ENCODE data around the gene ST3GAL3. TPM values are rescaled to one million over a fixed set of nuclear protein-coding genes. Genes with fewer than 3 reads are reported as not detected.

Gene ST3GAL3
- total and polyA plus RNA-seq, 8 donors, result 5.6 to 11.4 (median 8.6) TPM

GRCh38 chr1:43779266-43779665, 71.9 kb downstream of the ST3GAL3 start:
- Histone ChIP-seq H3K27me3 (no peaks in the 10 kb centered on the region), H3K27ac (no peak overlapping the region), H3K4me1 (no peaks in the 10 kb centered on the region), H3K36me3 (no peaks in the 10 kb centered on the region), H3K4me3 (no peak overlapping the region), H3K9me3 (no peaks in the 10 kb centered on the region)
- FAIRE-seq, result no peak
- ATAC-seq, result no peak
- DNase-seq, result no peak
- 94 to 100% methylated on average over 1 of the region's 1 CpG for WGBS, 2 donors
- intact Hi-C loops (cut with DNase I), result loop anchor here in 1 of 3 donors (10.0 kb wide), 1 partner anchor 246 kb away; no protein-coding TSS in a partner anchor
- TF ChIP-seq CTCF (IDR thresholded peaks at IDR 0.05), result no peak

- DNase-seq (no peak), FAIRE-seq (no peak), ATAC-seq (no peak)
- TF ChIP-seq CTCF (IDR thresholded peaks at IDR 0.05), result no peak
- intact Hi-C loops (cut with DNase I), result loop anchor here in 1 of 3 donors (10.0 kb wide), 1 partner anchor 245 kb away; no protein-coding TSS in a partner anchor
- no peaks in the 10 kb centered on the region for H3K4me1 ChIP-seq
- H3K4me3 ChIP-seq, result no peak overlapping the region
- H3K36me3 ChIP-seq, result no peaks in the 10 kb centered on the region
- no peaks in the 10 kb centered on the region for H3K27me3 ChIP-seq
- no peaks in the 10 kb centered on the region for H3K9me3 ChIP-seq
- WGBS, 2 donors, result 98 to 100% methylated on average over 1 of the region's 1 CpG
- H3K27ac ChIP-seq, result no peak overlapping the region
These were observed 72.6 kb downstream of the ST3GAL3 start for GRCh38 chr1:43779805-43780403.

- no peak for FAIRE-seq
These were observed 74.2 kb downstream of the ST3GAL3 start for GRCh38 chr1:43781574-43781973.

GRCh38 chr1:43783096-43783670, 75.8 kb downstream of the ST3GAL3 start:
- no peak overlapping the region for H3K4me3 ChIP-seq
- no peaks in the 10 kb centered on the region for H3K9me3 ChIP-seq
- H3K27ac ChIP-seq, result no peak overlapping the region
- TF ChIP-seq CTCF (IDR thresholded peaks at IDR 0.05), result no peak
- no peaks in the 10 kb centered on the region for H3K27me3 ChIP-seq
- H3K36me3 ChIP-seq, result no peaks in the 10 kb centered on the region
- 83 to 86% methylated on average over 4 of the region's 4 CpGs for WGBS, 2 donors
- DNase-seq (no peak), FAIRE-seq (no peak), ATAC-seq (no peak)
- H3K4me1 ChIP-seq, result no peaks in the 10 kb centered on the region
- intact Hi-C loops (cut with DNase I), result no loop called here

More at GRCh38 chr1:43781574-43781973, 74.2 kb downstream of the ST3GAL3 start:
- H3K9me3 ChIP-seq, result no peaks in the 10 kb centered on the region
- WGBS, 2 donors, result 89 to 93% methylated on average over 2 of the region's 2 CpGs
- no peaks in the 10 kb centered on the region for H3K4me1 ChIP-seq
- no peaks in the 10 kb centered on the region for H3K36me3 ChIP-seq
- no peak overlapping the region for H3K27ac ChIP-seq
- H3K27me3 ChIP-seq, result no peaks in the 10 kb centered on the region
- no peak overlapping the region for H3K4me3 ChIP-seq
- DNase-seq (no peak), ATAC-seq (no peak)
- intact Hi-C loops (cut with DNase I), result no loop called here
- TF ChIP-seq CTCF (IDR thresholded peaks at IDR 0.05), result no peak

- Histone ChIP-seq H3K4me3 (no peak overlapping the region), H3K27ac (no peak overlapping the region), H3K9me3 (no peaks in the 10 kb centered on the region), H3K36me3 (no peaks in the 10 kb centered on the region), H3K4me1 (no peaks in the 10 kb centered on the region), H3K27me3 (no peaks in the 10 kb centered on the region)
- ATAC-seq (peak in 2 of 4 donors; percentile 32 to 52), FAIRE-seq (no peak), DNase-seq (no peak)
- WGBS, 2 donors, result 74 to 85% methylated on average over 3 of the region's 3 CpGs
- TF ChIP-seq CTCF (IDR thresholded peaks at IDR 0.05), result no peak
- intact Hi-C loops (cut with DNase I), result no loop called here
These were observed 76.4 kb downstream of the ST3GAL3 start for GRCh38 chr1:43783671-43784205.
